COLO668 (cell line): ENCODE measurements around the gene SBF2.

Experiments
- DNase-seq: peaks from one replicate; lab custom pipeline; 2025; ENCODE audit not compliant: unreplicated experiment; lab: John Stamatoyannopoulos, UW

The SBF2 gene

DNA sequence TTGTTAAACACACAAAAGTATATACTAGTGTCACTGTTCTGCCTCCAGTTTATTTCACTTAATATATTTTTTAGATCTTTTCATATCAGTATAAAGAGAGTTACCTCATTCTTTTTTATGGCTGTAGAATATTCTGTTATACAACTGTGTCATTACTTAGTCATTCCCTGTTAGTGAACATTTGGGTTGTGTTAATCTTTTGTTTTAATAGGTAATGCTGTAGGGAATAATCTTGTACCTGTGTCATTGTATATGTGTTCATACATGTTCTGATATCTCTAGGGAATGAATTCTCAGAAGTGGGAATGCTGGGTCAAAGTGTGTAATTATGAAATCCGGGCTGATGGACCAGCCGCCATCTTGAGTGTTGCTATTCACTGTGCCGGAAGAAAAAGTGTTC lies 558.8 kb downstream of the SBF2 start:
- DNase-seq = no peak

DNA sequence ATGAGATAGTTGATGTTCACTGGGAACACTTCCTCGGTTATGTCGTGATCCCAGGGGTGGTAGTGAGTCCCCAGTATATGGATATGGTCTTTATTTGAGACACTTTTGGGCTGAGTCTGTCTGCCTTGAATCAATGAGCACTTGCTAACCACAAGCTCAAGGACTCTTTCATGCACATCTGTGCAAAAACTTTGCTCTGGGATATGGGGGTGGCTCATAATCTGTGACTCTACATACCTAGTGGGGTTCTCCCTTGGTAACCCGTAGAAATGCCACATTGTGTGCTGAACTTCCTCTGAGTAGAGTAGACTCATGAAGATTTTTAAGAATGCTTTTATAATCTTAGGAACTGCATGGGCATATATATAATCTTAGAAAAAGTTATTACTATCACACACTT lies 560.8 kb downstream of the SBF2 start:
- DNase-seq = no peak

DNA sequence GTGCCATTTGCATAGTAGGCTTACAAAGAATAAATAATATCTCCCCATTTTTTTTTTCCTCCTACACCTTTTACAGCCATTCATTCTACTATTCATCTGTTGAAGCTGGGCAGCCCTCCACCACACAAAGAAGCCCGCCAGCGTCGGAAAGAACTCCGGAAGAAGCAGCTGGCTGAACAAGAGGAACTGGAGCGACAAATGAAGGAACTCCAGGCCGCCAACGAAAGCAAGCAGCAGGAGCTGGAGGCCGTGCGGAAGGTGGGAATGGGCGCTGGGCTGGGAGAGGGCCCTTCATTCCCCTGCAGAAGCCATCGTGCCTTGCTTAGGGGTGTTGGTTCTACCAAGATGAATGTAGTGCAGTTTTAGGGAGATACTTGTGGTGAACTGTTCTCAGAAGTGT lies 561.6 kb downstream of the SBF2 start:
- DNase-seq = no peak

DNA sequence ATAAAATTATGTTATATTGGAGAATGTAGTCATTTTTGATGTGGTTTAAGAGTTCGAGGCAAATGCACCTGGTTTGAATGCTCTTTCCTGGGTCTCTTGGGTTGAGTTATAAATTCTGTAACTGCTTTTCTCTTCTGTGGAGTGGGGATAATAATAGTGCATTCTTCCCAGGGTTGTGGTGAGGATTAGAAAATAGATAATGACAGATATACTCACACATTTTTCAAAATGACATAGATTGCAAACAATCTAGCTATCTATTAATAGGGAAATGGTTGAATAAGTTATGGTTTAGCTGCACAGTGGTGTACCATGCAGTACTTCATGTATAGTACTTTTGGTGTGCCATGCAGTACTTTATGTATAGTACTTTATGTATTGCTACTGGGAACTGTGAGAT lies 562.8 kb downstream of the SBF2 start:
- no peak for DNase-seq
